GM21367 (cell line): ENCODE results near the gene TET2.
"Not testable (repeated sequence)": the region's sequence is repeated elsewhere in the genome, so short reads cannot be mapped to it uniquely, and the experiment has no call there.

Experiments used
- ATAC-seq: cut with Tn5 transposase; IDR thresholded peaks from one replicate; pipeline ENCODE4 v1.9.1; 2021; ENCODE audit not compliant: unreplicated experiment

Gene TET2

GRCh38 chr4:105283501-105283900 lies 136.8 kb downstream of the TET2 start:
- no peak for ATAC-seq

GRCh38 chr4:105288121-105288520 lies 141.4 kb downstream of the TET2 start:
- ATAC-seq: no peak

GRCh38 chr4:105291925-105292324 lies 145.2 kb downstream of the TET2 start:
- ATAC-seq: no peak

GRCh38 chr4:105293360-105293759 lies 146.7 kb downstream of the TET2 start:
- no peak for ATAC-seq

- ATAC-seq: no peak
These were observed 150.0 kb downstream of the TET2 start for GRCh38 chr4:105296672-105297071.

GRCh38 chr4:105299027-105299426 lies 152.4 kb downstream of the TET2 start:
- not testable (repeated sequence) for ATAC-seq

- ATAC-seq: no peak
These were observed 157.4 kb downstream of the TET2 start for GRCh38 chr4:105304085-105304484.

- peak; percentile 19 for ATAC-seq
These were observed 158.6 kb downstream of the TET2 start for GRCh38 chr4:105305019-105305836.

- peak; percentile 93 for ATAC-seq
These were observed 159.6 kb downstream of the TET2 start for GRCh38 chr4:105306158-105306781.

- no peak for ATAC-seq
These were observed 160.1 kb downstream of the TET2 start for GRCh38 chr4:105306820-105307219.

- no peak for ATAC-seq
These were observed 171.8 kb downstream of the TET2 start for GRCh38 chr4:105318486-105318885.

- no peak for ATAC-seq
These were observed 180.5 kb downstream of the TET2 start for GRCh38 chr4:105327222-105327621.

- ATAC-seq: no peak
These were observed 181.3 kb downstream of the TET2 start for GRCh38 chr4:105327956-105328355.

- ATAC-seq: no peak
These were observed 182.4 kb downstream of the TET2 start for GRCh38 chr4:105329081-105329480.
